Measurements from ENCODE around the gene SLC9C1.

DNA sequence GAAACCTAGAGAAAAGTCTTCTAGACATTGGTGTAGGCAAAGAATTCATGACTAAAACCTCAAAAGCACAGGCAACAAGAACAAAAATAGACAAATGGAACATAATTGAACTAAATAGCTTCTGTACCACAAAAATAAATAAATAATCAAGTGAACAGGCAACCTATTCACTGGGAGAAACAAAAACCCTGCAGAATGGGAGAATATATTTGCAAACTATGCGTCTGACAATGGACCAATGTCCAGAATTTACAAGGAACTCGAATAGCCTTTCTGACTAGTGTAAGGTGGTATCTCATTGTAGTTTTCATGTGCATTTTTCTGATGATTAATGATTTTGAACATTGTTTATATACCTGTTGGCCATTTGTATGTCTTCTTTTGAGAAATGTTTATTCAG lies 124.0 kb downstream of the SLC9C1 start:
- TF ChIP-seq, protein P1, sequence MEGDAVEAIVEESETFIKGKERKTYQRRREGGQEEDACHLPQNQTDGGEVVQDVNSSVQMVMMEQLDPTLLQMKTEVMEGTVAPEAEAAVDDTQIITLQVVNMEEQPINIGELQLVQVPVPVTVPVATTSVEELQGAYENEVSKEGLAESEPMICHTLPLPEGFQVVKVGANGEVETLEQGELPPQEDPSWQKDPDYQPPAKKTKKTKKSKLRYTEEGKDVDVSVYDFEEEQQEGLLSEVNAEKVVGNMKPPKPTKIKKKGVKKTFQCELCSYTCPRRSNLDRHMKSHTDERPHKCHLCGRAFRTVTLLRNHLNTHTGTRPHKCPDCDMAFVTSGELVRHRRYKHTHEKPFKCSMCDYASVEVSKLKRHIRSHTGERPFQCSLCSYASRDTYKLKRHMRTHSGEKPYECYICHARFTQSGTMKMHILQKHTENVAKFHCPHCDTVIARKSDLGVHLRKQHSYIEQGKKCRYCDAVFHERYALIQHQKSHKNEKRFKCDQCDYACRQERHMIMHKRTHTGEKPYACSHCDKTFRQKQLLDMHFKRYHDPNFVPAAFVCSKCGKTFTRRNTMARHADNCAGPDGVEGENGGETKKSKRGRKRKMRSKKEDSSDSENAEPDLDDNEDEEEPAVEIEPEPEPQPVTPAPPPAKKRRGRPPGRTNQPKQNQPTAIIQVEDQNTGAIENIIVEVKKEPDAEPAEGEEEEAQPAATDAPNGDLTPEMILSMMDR (conservative IDR thresholded peaks at IDR 0.05; ENCODE audit: low read depth, low read length) = no peak
- no peak for TF ChIP-seq EZH2 (IDR thresholded peaks at IDR 0.05; ENCODE audit: low read length, unreplicated experiment)
